NCI-H128 (cell line): ENCODE data around the gene HOXA2.

Experiments
- DNase-seq: peaks from one replicate; lab custom pipeline; 2025; ENCODE audit not compliant: unreplicated experiment; lab: John Stamatoyannopoulos, UW

Gene HOXA2

DNA sequence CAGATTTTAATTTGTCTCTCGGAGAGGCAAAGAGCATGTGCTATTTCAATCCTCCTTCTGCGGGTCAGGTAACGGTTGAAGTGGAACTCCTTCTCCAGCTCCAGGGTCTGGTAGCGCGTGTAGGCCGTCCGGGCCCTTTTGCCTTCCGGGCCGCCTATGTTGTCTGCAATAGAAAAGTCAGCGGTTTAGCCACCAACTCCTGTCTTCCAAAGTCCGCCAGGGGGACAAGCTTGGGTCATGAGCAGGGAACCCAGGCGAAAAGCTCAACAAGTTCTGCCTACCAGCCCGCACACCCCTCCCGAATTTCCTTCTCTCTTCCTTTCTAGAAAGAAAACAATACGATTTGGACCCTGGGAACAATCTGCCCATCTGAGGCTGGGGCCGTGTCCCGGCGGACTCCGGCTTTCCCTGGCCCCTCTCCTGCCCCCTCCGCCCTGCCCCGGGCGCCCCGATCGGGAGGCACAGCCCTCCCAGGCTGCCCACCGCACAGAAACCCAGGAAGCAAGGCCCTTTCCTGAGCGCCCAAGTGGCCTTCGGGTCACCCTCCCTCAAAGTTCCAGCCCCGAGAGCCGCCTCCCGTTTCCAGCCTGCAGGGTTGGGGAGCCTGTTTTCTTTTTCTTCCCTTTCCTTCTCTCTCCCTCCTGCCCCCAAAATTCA lies 39.6 kb upstream of the HOXA2 start:
- DNase-seq = no peak

GRCh38 chr7:27141137-27141922 lies 38.8 kb upstream of the HOXA2 start:
- no peak for DNase-seq

DNA sequence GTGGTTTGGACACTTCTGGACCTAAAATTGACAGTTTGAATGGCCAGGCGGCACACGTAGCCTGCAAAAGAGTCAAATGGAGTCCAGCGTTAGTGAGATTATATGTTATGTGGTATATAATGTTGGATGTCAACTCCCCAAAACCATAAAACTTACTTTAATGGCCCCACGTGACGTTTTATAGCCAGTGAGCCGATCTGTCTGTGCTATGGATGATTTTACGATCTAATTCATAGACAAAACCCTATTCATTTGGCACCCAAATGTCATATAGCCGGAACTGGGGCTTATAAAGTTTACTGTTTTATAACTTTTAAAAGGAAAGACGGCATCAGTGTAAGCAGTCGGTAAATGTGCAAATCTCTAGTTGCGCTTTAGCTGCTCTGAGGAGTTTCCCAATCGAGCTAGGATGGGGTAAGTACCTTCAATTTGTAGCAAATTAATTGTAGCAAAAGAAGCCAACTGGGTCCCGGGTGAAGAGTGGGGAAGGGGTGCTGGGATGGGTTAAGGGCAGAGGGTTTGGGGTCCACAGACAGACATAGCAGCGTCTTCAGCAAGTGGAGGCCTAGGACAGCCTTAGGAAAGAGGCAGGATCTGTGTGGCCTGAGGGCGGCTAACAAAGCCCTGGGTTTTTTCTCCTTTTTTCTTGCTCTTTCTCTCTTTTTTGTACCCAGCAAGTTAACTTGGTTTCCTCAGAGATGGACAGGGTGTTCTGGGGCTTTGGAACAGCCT lies 37.8 kb upstream of the HOXA2 start:
- DNase-seq = no peak

GRCh38 chr7:27139334-27140125 lies 37.0 kb upstream of the HOXA2 start:
- DNase-seq = no peak

- no peak for DNase-seq
Observed at GRCh38 chr7:27138985-27139333, 36.5 kb upstream of the HOXA2 start.

DNA sequence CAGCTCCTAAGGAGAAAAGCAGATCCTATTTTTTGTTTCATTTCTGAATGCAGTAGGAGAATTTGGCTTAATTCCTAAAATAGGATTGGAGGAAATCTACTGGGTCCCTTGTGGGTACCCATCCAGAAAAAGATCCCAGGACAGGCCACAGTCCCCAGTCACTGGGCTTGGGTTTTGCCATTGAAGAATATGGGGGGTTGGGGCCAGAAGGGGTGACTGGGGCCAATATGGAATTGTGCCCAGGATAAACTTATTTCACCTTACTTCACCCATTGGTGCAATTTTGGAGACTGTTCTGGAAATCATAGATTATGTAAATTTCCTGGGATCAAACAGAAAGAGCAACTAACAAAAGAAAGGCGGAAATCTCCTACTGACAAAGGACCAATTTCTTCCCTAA lies 36.0 kb upstream of the HOXA2 start:
- no peak for DNase-seq

- DNase-seq = no peak
Observed at GRCh38 chr7:27137640-27138315, 35.3 kb upstream of the HOXA2 start.

DNA sequence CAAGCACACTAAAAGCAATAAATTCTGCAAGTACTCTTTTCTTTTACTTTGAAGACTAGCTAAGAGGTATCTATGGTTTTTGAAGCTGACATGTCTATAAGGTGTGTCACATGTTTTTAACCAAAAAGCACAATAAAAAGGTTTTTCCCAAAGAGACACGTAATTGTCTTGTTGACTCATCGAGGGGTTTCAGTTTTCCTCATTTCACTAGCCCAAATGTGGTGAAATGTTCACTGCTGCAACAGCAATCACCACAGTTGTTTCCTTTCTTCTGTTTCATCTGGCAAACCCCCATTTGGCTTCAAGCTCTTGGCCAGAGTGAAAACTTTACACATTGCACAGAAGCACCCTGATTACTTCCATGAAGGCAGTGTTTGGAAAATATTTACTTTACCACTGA lies 31.9 kb upstream of the HOXA2 start:
- DNase-seq = no peak

DNA sequence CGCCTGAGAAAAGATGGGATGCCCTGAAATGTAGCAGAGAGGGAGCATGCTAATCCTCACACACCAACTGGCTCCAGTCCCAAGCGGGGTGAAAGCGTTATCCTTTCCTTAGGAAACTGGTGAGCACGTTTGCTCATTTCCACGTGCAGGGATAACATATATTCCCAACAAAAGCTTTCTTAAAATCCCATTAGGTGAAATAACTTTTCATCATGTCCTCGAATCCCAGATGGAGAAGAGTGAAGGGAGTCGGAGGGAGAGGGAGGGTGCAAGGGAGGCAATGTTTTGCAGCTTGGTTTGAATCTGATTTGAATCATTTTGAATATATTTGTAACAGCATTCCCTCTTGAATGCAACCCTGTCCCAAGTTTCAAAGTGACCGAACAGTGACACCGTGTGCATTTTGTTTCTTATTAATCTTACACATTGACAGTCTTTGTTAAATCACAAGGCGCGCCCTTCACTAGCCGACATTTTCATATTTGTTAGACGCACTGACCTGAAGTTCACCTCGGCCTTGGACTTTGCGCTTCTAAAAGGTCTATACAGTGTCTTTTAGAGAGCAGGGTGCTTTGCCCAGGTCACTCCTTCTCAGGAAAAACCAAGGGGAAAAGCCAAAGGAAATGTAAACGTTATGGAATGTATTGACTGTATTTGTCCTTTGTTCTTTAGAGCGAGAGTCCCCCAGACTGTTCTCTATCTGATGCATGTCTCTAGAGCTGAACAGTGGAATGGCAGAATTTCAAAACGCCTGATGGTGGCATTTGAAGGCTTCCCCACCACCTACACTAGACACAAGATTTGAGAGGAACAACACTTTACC lies 31.1 kb upstream of the HOXA2 start:
- no peak for DNase-seq

DNA sequence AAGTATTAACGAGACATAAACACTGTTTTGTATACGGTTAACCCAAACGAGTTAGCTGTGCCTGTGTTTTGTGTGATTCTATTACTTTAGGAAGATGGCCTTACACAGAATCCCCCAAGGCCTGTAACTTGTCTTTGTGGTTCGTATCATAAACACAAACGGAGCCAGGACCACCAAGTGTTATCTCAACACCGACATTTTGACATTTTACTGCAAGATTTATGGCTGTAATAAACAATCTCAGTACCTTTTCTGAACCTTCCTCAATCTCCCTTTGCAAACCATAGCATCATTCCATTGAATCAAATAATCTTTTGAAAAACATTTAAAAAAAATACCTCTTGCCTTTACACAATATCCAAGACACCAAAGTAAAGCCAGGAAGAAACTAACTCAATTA lies 30.5 kb upstream of the HOXA2 start:
- no peak for DNase-seq

GRCh38 chr7:27132214-27132613 lies 29.7 kb upstream of the HOXA2 start:
- DNase-seq = no peak

DNA sequence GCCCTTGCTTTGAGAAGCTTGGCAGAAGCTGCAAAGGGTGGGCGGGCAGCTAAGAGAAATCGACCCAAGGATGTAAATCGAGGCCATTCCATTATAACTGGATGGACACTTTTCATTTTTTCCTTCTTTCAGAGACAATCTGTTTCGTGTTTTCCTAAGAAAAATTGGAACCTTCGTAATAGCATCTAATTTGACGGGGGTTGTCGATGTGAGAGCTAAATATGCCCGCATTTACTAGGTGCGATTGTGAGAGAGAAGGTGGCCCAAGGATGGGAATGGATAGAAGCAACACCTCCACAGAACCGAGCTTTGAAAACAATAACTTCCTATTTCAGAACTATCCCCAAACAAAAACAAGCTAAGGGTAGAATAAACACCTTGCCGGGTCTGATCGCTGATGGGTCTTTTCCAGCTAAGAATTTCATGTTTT lies 28.9 kb upstream of the HOXA2 start:
- no peak for DNase-seq

- DNase-seq = peak; percentile 77
Observed at GRCh38 chr7:27130540-27131389, 28.3 kb upstream of the HOXA2 start, which contains the start of gene HOXA4. Gene HOXA4, minus strand, starts transcription at chr7:27130757. Its CDS starts 24 bp downstream, at chr7:27130733.

DNA sequence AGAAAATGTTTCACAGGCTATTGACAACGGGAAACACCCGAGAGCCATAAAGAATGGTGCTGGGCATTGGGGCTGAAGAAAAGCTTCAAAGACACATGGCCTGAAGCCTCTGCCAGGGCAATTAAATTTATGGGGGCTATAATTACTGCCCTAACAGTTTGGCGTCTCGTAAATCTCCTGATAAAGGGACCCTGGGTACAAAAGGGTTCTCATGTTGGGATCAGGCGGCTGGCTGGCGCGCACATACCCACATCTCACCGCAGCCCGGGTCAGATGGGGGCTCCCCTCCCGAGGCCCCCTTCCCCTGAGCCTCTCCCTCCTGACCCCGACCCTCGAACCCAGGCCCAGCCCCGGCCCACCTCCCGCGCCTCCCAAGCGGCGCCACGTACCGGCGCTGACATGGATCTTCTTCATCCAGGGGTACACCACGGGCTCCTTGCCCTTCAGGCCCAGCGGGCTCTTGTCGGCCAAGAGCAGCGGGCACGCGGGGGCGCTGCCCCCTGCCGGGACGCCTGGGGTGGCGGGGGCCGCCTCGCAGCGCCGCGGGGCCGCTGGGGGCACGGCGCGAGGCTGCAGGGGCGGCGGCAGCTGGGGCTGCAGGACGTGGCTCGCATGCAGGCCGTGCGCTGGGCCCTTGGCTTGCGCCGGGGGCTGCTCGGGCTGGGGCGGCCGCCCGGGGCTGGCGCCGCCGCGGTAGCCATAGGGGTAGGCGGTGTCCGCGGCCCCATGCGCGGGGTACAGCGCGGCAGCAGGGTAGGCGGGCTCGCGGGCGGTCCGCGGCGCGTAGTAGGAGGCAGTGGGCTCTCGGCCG lies 27.5 kb upstream of the HOXA2 start:
- DNase-seq = no peak

- no peak for DNase-seq
Observed at GRCh38 chr7:27128776-27129728, 26.6 kb upstream of the HOXA2 start.

DNA sequence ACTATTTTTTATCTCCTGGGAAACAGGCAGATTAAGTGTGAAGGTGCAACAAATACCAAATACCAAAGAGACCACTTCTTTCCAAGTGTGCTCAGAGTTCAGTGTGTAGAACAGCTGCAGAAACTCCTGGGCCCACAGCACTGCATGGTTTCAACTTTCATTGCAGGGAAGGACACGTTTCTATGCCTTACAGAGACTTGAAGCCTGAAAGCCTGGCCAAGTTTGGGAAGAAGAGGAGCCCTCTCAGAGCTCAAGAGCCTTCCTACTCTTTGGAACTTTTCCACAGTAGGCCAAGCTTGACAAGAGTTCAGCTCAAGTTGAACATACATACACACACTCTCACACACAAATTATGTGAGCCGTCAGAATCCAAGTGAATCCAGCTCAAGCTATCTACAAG lies 25.6 kb upstream of the HOXA2 start:
- no peak for DNase-seq
